LHCN-M2 (cell line): ENCODE results near the gene VSIG2. TPM values are rescaled to one million over a fixed set of nuclear protein-coding genes. Genes with fewer than 3 reads are reported as not detected.
A peak's percentile ranks its signal among the peaks of the same experiment; 100 is the strongest.
"Not testable (repeated sequence)": the region's sequence is repeated elsewhere in the genome, so short reads cannot be mapped to it uniquely, and the experiment has no call there.

Experiments
- DNase-seq: peaks from one replicate; pipeline ENCODE4 v3.0.0-alpha.2; 2012; ENCODE audit warnings: low read depth
- polyA plus RNA-seq: library from polyadenylated mRNA; unstranded; fragments of >200 nt; gene quantifications from one replicate; pipeline ENCODE4 v1.2.1, GENCODE V29; 2012; ENCODE audit warnings: missing spikeins
- total RNA-seq: library from RNA; depleted of rRNA; stranded (reverse); fragments of >200 nt; gene quantifications from 2 replicates; pipeline ENCODE4 v1.2.3, GENCODE V29; 2014; rRNA removed

Gene VSIG2
- not detected in 2 replicates for total RNA-seq
- polyA plus RNA-seq: not detected

DNA sequence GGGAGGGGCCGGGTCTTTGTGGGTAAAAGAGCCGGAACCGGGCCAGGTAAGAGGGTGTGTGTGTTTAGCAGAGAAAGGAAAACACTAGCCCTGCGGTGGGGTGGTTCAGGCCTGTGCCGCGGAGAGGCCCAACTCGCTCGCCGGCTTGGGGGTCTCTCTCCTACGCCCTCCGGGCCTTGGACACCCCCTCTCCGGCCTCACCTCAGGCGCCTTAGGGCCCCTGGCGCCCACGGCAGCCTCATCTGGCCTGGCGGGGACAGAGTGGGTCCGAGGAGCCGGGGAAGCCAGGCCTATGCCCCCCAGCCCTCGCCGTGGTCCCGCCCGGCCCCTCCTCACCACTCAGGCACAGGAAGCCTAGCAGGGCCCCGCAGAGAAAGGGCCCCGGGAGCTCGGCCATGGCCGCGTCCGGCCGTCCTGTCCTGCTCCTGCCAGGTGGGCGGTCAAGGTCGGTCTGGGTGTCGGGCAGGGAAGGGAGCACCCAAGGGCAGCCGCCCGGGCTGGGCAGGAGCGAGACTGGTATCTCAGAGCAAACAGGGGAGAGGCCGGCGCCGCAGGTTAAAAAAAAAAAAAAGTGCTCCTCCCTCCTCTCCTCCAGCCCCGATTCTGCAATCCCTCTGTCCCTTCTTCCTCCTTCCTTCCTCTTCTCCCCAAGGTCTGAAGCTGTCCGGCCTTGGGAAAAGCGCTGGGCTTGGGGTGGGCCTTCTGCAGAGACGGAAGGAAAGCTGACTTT is at the start of gene VSIG2:
Gene VSIG2, minus strand, starts transcription at position 515 of the 730 bp plus-strand sequence. Its CDS starts 118 bp downstream, at position 397.
- no peak for DNase-seq

DNA sequence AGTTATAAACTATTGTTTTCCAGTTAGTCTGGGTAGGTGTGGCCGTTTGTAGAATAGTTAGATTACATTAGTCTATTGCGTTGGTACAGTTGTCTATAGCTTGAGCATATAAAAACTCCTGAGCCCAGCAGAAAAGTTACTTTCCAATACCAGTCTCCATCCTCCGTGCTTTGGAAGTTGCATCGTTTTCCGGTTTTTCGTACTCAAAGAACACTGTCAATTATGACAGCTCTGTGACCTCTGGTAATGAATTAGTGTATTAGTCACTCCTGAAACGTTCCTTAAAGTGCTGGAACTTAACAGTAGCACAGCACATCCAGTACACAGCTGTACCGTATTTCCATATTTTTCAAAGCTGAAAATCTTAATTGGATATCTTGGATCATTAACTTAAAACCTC is 49.0 kb upstream of the VSIG2 start:
- DNase-seq: peak; percentile 70

- peak; percentile 77 for DNase-seq
Measured at GRCh38 chr11:124800226-124800929, 48.3 kb upstream of the VSIG2 start, which contains the start of gene MSANTD2. Gene MSANTD2 (minus strand): TSS chr11:124800406. CDS start chr11:124800380, 26 bp downstream.

DNA sequence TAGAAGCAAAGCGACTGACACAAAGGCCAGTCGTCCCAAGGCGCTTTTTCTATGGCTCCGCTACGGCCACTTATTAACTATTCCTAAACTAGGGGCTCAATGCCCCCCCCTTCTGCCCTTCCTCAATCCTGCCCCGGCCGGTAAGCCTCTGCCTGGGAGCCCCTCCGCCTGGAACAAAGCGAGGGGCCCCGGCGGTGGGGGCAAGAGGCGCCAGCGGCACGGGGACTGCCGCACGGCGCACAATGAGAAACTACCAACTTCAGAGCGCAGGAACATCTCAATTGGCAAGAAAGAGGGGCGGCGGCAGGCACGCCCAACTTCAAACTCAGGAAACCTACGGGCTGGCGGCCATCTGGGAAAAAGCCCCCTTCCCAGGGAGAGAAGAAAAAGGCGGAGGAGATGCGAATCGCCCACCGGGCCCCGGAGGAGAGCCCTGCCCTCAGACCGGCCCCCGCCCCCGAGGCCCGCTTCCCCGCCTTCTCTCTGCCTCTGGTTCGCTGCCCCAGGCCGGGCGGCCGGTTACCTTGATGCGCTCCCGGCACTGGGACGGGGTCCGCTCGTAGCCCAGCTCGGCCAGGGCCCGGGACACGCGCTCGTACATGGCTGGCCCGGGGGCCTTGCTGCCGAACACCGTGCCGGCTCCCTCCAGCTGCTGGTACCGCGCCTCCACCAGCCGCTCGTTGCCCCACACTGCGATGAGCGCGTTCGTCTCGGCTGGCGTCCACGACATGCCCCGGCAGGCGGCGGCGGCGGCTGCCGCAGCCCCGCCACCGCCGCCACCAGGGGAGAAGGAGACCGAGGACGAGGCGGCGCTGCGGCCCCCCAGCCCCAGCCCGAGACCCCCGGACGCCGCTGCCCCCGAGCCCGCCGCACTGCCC is 47.5 kb upstream of the VSIG2 start:
- DNase-seq: peak; percentile 28

DNA sequence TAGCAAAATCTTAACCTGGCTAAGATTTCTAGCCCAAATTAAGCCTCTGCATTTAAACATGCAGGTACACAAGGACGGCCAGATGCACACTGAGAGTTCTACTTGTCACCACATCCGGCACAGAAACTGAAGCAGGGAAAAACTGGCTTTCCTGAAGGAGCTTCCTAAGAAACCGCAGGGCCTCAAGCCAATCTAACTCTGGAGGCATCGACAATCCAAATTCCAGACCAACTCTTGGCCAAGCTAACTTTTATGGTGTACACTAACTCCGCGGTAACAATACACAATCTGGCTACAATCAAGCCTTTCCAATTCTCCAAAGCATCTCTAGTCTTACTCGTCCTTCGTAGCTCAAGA is 46.9 kb upstream of the VSIG2 start:
- DNase-seq: peak; percentile 63

DNA sequence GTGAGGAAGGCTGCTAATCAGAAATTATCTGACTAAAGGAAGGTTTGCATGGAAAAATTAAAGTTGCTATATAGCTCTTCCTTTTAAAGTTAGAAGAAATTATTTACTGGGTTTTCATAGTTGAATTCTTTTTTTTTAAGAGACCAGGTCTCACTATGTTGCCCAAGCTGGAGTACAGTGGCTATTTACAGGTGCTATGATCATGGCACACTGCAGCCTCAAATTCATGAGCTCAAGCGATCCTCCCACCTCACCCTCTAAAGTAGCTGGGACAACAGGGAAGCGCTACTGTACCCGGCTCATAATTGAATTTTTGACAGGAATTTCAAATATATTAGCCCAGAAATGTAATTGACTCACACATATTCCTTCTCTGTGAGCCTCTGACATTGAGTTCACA is 44.3 kb upstream of the VSIG2 start:
- DNase-seq: no peak

- DNase-seq: peak; percentile 64
Measured at GRCh38 chr11:124793466-124794278, 41.6 kb upstream of the VSIG2 start.

- peak; percentile 47 for DNase-seq
Measured at GRCh38 chr11:124791626-124792341, 39.7 kb upstream of the VSIG2 start.

DNA sequence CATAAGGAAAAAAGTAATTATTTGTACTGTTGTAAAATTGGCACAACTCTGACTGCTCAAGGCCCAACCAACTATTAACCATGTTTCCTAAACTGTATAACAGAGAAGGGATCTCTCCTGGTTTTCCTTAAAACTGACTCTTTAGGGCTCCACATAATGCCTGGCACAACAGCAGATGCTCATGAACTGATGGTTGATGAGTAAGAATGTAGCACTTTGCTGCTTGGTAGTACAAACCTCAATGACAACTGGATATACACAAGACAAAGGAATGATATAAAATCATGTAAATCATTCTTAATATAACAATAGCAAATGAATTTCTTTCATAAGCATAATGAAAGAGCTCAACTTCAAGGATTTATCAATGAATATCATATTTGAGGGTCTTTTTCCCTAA is 36.5 kb upstream of the VSIG2 start:
- peak; percentile 87 for DNase-seq

- no peak for DNase-seq
Measured at GRCh38 chr11:124784051-124784450, 32.0 kb upstream of the VSIG2 start.

- DNase-seq: no peak
Measured at GRCh38 chr11:124783002-124783401, 30.9 kb upstream of the VSIG2 start.

GRCh38 chr11:124779568-124779967 is 27.5 kb upstream of the VSIG2 start:
- no peak for DNase-seq

DNA sequence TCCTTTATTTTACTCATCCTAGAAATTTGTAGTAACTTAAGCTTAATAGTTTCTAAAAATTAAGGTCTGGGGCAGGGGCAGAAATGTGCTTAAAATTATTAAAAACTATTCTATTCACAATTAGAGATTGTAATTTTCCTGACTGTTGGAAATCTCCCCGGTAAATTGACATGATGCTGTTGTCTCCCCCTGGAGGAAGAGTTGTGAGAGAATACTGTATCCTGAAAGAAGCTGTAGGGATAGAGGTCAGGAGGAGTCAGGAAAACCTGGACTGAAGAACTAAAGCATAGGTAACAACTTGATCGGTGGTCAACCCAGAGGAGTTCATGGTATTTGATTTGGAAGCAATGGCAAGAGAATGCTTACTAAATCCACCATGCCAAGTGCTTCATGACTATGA is 26.2 kb upstream of the VSIG2 start:
- DNase-seq: no peak

- DNase-seq: no peak
Measured at GRCh38 chr11:124776865-124777645, 25.0 kb upstream of the VSIG2 start.

GRCh38 chr11:124770959-124771358 is 18.9 kb upstream of the VSIG2 start:
- DNase-seq: not testable (repeated sequence)

- peak; percentile 84 for DNase-seq
Measured at GRCh38 chr11:124769806-124770774, 18.0 kb upstream of the VSIG2 start.

GRCh38 chr11:124768914-124769313 is 16.9 kb upstream of the VSIG2 start:
- DNase-seq: no peak

DNA sequence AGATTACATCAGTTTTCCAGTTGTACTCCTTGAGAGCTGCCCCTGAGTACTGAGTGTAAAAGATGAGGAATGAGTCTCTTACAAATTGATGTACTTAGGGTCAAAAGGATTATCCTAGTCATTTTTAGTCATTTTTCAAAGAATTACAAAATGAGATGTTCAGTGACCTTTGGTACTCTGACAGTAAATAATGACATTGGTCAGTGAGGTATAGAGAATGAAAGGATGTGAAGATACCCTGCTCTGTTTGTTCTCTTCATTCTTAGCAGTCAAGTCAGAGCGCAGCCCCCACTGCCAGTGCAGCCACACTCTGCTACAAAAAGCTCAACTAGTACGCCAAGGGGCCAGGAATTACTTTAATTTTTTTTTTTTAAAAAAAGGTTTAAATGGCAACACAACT is 14.1 kb upstream of the VSIG2 start:
- peak; percentile 19 for DNase-seq
